Measurements from ENCODE around the gene SPINT1. TPM values are rescaled to one million over a fixed set of nuclear protein-coding genes. Genes with fewer than 3 reads are reported as not detected.

The SPINT1 gene
- total RNA-seq, result 0.06 and 0.26 TPM in 2 replicates

GRCh38 chr15:40843885-40844695, at the start of gene SPINT1:
TSS of gene SPINT1 (plus strand) at chr15:40844048. CDS start at chr15:40844555, 507 bp downstream.

GRCh38 chr15:40807028-40807887, 36.6 kb upstream of the SPINT1 start, which contains the start of the genes DNAJC17 and ZFYVE19:
TSS of gene DNAJC17 (minus strand) at chr15:40807473. CDS start at chr15:40807446, 27 bp downstream.
TSS of gene ZFYVE19 (plus strand) at chr15:40807089. CDS start at chr15:40807590, 501 bp downstream.

GRCh38 chr15:40828447-40829036, 15.3 kb upstream of the SPINT1 start, which contains the start of gene PPP1R14D:
TSS of gene PPP1R14D (minus strand) at chr15:40828708. CDS start at chr15:40828641, 67 bp downstream.

GRCh38 chr15:40873694-40874561, 30.1 kb downstream of the SPINT1 start, which contains the start of gene RHOV:
TSS of gene RHOV (minus strand) at chr15:40874234. CDS start at chr15:40874139, 95 bp downstream.

GRCh38 chr15:40893733-40894680, 50.2 kb downstream of the SPINT1 start, which contains the start of gene VPS18:
TSS of gene VPS18 (plus strand) at chr15:40894450. CDS start at chr15:40894769, 319 bp downstream.

Other genes with a start within 250 kb of the SPINT1 start
- gene KNL1, start 249.8 kb upstream of the SPINT1 start, total RNA-seq, result 10.8 and 15.3 TPM in 2 replicates
- 4.0 and 6.9 TPM in 2 replicates for gene RAD51, start 148.9 kb upstream of the SPINT1 start, total RNA-seq
- gene RMDN3, start 88.8 kb upstream of the SPINT1 start, total RNA-seq, result 16.0 and 24.0 TPM in 2 replicates
- gene GCHFR, start 80.0 kb upstream of the SPINT1 start, total RNA-seq, result 2.4 and 3.2 TPM in 2 replicates
- gene C15orf62, start 74.1 kb upstream of the SPINT1 start, total RNA-seq, result under 0.01 and 0.06 TPM in 2 replicates
- gene ZFYVE19, start 37.0 kb upstream of the SPINT1 start, total RNA-seq, result 13.7 and 14.0 TPM in 2 replicates
- 19.3 and 35.3 TPM in 2 replicates for gene DNAJC17, start 36.6 kb upstream of the SPINT1 start, total RNA-seq
- gene PPP1R14D, start 15.3 kb upstream of the SPINT1 start, total RNA-seq, result not detected in 2 replicates
- 0.06 TPM in 1 of 2 replicates, not detected in the other for gene RHOV, start 30.2 kb downstream of the SPINT1 start, total RNA-seq
- gene VPS18, start 50.4 kb downstream of the SPINT1 start, total RNA-seq, result 41.8 and 51.5 TPM in 2 replicates
- 0.56 and 1.5 TPM in 2 replicates for gene DLL4, start 85.3 kb downstream of the SPINT1 start, total RNA-seq
- gene CHAC1, start 109.4 kb downstream of the SPINT1 start, total RNA-seq, result 2.8 and 5.3 TPM in 2 replicates